Ishikawa (cell line): ENCODE data around the gene MACROD2.

Source experiments
- CEBPB ChIP-seq: IDR thresholded peaks from 2 replicates; pipeline ENCODE4 v1.6.1; 2012
- EGR1 ChIP-seq: IDR thresholded peaks from 2 replicates; pipeline ENCODE4 v1.6.1; 2012
- EP300 ChIP-seq: IDR thresholded peaks from 2 replicates; pipeline ENCODE4 v1.6.1; 2012; ENCODE audit warnings: borderline replicate concordance
- FOXM1 ChIP-seq: IDR thresholded peaks from 2 replicates; pipeline ENCODE4 v1.6.1; 2012; ENCODE audit warnings: low read depth, borderline replicate concordance
- NFIC ChIP-seq: IDR thresholded peaks from 2 replicates; pipeline ENCODE4 v1.6.1; 2012
- RAD21 ChIP-seq: IDR thresholded peaks from 2 replicates; pipeline ENCODE4 v1.6.1; 2012; ENCODE audit warnings: low read depth
- TAF1 ChIP-seq: IDR thresholded peaks from 2 replicates; pipeline ENCODE4 v1.6.1; 2012; ENCODE audit warnings: low read depth, mild to moderate bottlenecking
- TCF12 ChIP-seq: IDR thresholded peaks from 2 replicates; pipeline ENCODE4 v1.6.1; 2012; ENCODE audit warnings: low read depth
- TEAD4 ChIP-seq: IDR thresholded peaks from 2 replicates; pipeline ENCODE4 v1.6.1; 2012
- ZBTB7A ChIP-seq: IDR thresholded peaks from 2 replicates; pipeline ENCODE4 v1.6.1; 2012; ENCODE audit warnings: low read depth
- TF ChIP-seq, protein P1 (sequence below): IDR thresholded peaks from 2 replicates; pipeline ENCODE4 v1.6.1; 2012
- TF ChIP-seq, protein P2 (sequence below): IDR thresholded peaks from 2 replicates; pipeline ENCODE4 v1.6.1; 2012
- TF ChIP-seq, protein P3 (sequence below): IDR thresholded peaks from 2 replicates; pipeline ENCODE4 v1.6.1; 2012; ENCODE audit warnings: low read depth, mild to moderate bottlenecking

DNA sequence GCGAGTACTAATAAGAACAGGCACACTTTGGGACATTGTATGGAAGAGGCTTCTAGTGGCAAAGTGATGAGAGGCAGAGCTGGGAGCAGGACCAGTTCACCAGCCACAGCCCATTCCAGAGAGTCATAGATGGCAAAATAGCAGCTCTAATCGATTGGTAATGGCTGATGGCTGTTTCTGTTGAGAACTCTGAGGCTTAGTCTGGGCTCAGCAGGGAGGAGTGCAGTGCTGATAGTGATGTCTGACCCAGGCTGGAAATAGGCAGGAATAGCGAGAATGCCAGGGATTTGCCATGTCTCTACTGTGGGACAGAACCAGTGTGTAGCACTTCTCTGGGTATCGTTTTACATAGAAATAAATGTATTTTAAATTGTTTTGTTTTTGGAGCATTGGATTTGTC is 962.1 kb downstream of the MACROD2 start:
- TF ChIP-seq TCF12, result no peak
- TF ChIP-seq TAF1, result no peak
- TF ChIP-seq, protein P1, sequence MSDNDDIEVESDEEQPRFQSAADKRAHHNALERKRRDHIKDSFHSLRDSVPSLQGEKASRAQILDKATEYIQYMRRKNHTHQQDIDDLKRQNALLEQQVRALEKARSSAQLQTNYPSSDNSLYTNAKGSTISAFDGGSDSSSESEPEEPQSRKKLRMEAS, result no peak
- TF ChIP-seq RAD21, result no peak
- no peak for TF ChIP-seq ZBTB7A
- no peak for TF ChIP-seq TEAD4
- no peak for TF ChIP-seq FOXM1
- TF ChIP-seq, protein P2, sequence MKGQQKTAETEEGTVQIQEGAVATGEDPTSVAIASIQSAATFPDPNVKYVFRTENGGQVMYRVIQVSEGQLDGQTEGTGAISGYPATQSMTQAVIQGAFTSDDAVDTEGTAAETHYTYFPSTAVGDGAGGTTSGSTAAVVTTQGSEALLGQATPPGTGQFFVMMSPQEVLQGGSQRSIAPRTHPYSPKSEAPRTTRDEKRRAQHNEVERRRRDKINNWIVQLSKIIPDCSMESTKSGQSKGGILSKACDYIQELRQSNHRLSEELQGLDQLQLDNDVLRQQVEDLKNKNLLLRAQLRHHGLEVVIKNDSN, result no peak
- TF ChIP-seq, protein P3, sequence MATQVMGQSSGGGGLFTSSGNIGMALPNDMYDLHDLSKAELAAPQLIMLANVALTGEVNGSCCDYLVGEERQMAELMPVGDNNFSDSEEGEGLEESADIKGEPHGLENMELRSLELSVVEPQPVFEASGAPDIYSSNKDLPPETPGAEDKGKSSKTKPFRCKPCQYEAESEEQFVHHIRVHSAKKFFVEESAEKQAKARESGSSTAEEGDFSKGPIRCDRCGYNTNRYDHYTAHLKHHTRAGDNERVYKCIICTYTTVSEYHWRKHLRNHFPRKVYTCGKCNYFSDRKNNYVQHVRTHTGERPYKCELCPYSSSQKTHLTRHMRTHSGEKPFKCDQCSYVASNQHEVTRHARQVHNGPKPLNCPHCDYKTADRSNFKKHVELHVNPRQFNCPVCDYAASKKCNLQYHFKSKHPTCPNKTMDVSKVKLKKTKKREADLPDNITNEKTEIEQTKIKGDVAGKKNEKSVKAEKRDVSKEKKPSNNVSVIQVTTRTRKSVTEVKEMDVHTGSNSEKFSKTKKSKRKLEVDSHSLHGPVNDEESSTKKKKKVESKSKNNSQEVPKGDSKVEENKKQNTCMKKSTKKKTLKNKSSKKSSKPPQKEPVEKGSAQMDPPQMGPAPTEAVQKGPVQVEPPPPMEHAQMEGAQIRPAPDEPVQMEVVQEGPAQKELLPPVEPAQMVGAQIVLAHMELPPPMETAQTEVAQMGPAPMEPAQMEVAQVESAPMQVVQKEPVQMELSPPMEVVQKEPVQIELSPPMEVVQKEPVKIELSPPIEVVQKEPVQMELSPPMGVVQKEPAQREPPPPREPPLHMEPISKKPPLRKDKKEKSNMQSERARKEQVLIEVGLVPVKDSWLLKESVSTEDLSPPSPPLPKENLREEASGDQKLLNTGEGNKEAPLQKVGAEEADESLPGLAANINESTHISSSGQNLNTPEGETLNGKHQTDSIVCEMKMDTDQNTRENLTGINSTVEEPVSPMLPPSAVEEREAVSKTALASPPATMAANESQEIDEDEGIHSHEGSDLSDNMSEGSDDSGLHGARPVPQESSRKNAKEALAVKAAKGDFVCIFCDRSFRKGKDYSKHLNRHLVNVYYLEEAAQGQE, result no peak
- no peak for TF ChIP-seq EP300
- TF ChIP-seq CEBPB, result no peak
- no peak for TF ChIP-seq EGR1
- TF ChIP-seq NFIC, result no peak
